Hepatocyte (in vitro differentiated cells): Measurements from ENCODE around the gene COX19. TPM values are rescaled to one million over a fixed set of nuclear protein-coding genes. Genes with fewer than 3 reads are reported as not detected.

Experiments used
- DNase-seq: peaks from one replicate; pipeline ENCODE4 v3.0.0-alpha.2; 2016; ENCODE audit warnings: low spot score
- H2AFZ ChIP-seq: fragments of 200-600 bp; sonication (generic); 2 replicates; pipeline ENCODE4 v1.6.0; 2016; ENCODE audit warnings: antibody characterized with exemption, mild to moderate bottlenecking
- H3K27ac ChIP-seq: fragments of 200-600 bp; sonication (generic); 2 replicates; pipeline ENCODE4 v1.5.1; 2016; ENCODE audit warnings: mild to moderate bottlenecking
- H3K27me3 ChIP-seq: fragments of 200-600 bp; sonication (generic); 2 replicates; pipeline ENCODE4 v1.6.1; 2016
- H3K36me3 ChIP-seq: fragments of 200-600 bp; sonication (generic); replicated peaks from 2 replicates; pipeline ENCODE4 v1.5.1; 2016; ENCODE audit warnings: low read depth; ENCODE audit not compliant: insufficient read depth
- H3K4me1 ChIP-seq: fragments of 200-600 bp; sonication (generic); 2 replicates; pipeline ENCODE4 v1.5.1; 2016; ENCODE audit warnings: mild to moderate bottlenecking, moderate library complexity; ENCODE audit not compliant: insufficient read depth
- H3K4me2 ChIP-seq: fragments of 200-600 bp; sonication (generic); 2 replicates; pipeline ENCODE4 v1.6.0; 2016
- H3K4me3 ChIP-seq: fragments of 200-600 bp; sonication (generic); 2 replicates; pipeline ENCODE4 v1.5.1; 2016; ENCODE audit warnings: mild to moderate bottlenecking
- H3K79me2 ChIP-seq: fragments of 200-600 bp; sonication (generic); 2 replicates; pipeline ENCODE4 v1.6.0; 2017; ENCODE audit warnings: mild to moderate bottlenecking
- H3K9me2 ChIP-seq: fragments of 200-600 bp; sonication (generic); replicated peaks from 2 replicates; pipeline ENCODE4 v1.6.0; 2017; ENCODE audit warnings: mild to moderate bottlenecking; ENCODE audit not compliant: insufficient read depth
- H3K9me3 ChIP-seq: fragments of 200-600 bp; sonication (generic); 2 replicates; pipeline ENCODE4 v1.5.1; 2016; ENCODE audit warnings: low read depth, mild to moderate bottlenecking
- H4K20me1 ChIP-seq: fragments of 200-600 bp; sonication (generic); 2 replicates; pipeline ENCODE4 v1.6.0; 2016; ENCODE audit warnings: mild to moderate bottlenecking; ENCODE audit not compliant: insufficient read depth, poor library complexity, severe bottlenecking
- EZH2 ChIP-seq: fragments of 200-600 bp; sonication (generic); IDR thresholded peaks from 2 replicates; pipeline ENCODE4 v1.6.1; 2016; ENCODE audit warnings: antibody characterized with exemption, mild to moderate bottlenecking, borderline replicate concordance
- EZH2phosphoT487 ChIP-seq: fragments of 200-600 bp; sonication (generic); IDR thresholded peaks from one replicate; pipeline ENCODE4 v1.6.1; 2018; ENCODE audit warnings: antibody characterized with exemption, mild to moderate bottlenecking, low read depth, moderate library complexity; ENCODE audit not compliant: unreplicated experiment, severe bottlenecking
- WGBS: methylation state at CpG from one replicate; pipeline ENCODE4 v1.1.6; 2016; ENCODE audit warnings: low lambda C conversion rate; ENCODE audit errors: missing lambda C conversion rate; 5-methylcytosine and 5-hydroxymethylcytosine counted together
- polyA plus RNA-seq: library from polyadenylated mRNA; unstranded; fragments of >200 nt; fragmentation: Nextera tagmentation; extraction: Ambion mirVana; gene quantifications from 2 replicates; pipeline ENCODE4 v1.2.1, GENCODE V29; 2016
- total RNA-seq: library from RNA; depleted of rRNA; stranded (reverse); fragments of >200 nt; gene quantifications from 2 replicates; pipeline ENCODE4 v1.2.3, GENCODE V29; 2014
- TF ChIP-seq, protein P1 (sequence below): fragments of 200-600 bp; sonication (generic); IDR thresholded peaks from 2 replicates; pipeline ENCODE4 v1.5.1; 2016; ENCODE audit warnings: antibody characterized with exemption, mild to moderate bottlenecking; ENCODE audit not compliant: poor library complexity

Gene COX19
- total and polyA plus RNA-seq, 2 experiments from 2014 or later = 11.6 to 18.9 TPM

DNA sequence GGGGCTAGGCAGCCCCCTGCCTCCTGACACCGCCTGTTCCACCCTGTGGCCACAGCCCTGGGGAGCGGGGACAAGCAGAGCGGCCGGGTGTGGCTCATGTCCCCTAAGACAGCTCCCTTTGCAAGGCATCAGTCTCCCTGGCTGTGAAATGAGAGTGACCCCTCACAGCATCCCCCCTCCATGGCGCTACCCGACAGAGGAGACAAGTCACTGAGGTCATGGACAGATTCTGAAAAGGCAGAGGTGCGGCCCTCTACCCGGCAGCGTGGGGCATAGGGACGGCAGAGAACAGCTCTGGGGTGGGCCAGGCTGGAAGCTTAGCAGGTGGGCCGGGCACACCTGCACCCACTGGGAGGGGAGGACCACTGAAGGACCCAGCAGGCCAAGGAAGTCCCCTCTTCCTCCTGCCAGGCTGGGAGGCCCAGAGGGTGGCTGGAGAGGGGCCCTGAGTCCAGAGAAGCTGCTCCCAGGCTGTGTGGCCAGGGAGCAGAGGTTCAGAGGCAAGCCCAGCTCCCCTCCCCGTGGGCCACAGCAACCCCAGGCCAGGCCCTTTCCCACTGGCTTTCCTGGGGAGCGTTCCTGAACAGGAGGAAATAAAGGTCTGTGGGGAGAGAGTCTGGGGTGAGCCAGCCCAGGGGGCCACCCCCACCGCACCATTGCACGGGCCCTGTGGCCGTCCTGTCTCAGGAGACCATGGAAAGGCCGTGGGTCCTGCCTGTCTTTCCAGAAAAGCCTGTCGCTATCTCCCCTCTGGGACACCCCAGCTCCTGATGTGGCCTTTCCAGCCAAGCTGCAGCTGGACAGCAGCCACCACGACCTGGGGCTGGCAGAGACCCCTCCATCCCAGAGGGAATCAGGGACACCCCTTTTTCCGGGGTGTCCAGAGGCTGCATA lies 22.6 kb downstream of the COX19 start:
- H3K9me3 ChIP-seq = no peaks in the 10 kb centered on the region
- WGBS = 87% methylated on average over 17 of the region's 20 CpGs
- no peaks in the 10 kb centered on the region for H3K9me2 ChIP-seq
- peak overlapping the region; percentile 70 for H3K27ac ChIP-seq
- H3K4me3 ChIP-seq = peak overlapping the region; percentile 38
- peaks cover 2% of the 10 kb centered on the region for H3K79me2 ChIP-seq
- no peaks in the 10 kb centered on the region for H4K20me1 ChIP-seq
- no peak for DNase-seq
- H3K36me3 ChIP-seq = no peaks in the 10 kb centered on the region
- H3K27me3 ChIP-seq = peaks cover 7% of the 10 kb centered on the region
- TF ChIP-seq, protein P1, sequence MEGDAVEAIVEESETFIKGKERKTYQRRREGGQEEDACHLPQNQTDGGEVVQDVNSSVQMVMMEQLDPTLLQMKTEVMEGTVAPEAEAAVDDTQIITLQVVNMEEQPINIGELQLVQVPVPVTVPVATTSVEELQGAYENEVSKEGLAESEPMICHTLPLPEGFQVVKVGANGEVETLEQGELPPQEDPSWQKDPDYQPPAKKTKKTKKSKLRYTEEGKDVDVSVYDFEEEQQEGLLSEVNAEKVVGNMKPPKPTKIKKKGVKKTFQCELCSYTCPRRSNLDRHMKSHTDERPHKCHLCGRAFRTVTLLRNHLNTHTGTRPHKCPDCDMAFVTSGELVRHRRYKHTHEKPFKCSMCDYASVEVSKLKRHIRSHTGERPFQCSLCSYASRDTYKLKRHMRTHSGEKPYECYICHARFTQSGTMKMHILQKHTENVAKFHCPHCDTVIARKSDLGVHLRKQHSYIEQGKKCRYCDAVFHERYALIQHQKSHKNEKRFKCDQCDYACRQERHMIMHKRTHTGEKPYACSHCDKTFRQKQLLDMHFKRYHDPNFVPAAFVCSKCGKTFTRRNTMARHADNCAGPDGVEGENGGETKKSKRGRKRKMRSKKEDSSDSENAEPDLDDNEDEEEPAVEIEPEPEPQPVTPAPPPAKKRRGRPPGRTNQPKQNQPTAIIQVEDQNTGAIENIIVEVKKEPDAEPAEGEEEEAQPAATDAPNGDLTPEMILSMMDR = no peak
- TF ChIP-seq EZH2 = no peak
- no peak for TF ChIP-seq EZH2phosphoT487
- H3K4me1 ChIP-seq = no peaks in the 10 kb centered on the region
- no peak overlapping the region for H2AFZ ChIP-seq
- peak overlapping the region; percentile 94 for H3K4me2 ChIP-seq

DNA sequence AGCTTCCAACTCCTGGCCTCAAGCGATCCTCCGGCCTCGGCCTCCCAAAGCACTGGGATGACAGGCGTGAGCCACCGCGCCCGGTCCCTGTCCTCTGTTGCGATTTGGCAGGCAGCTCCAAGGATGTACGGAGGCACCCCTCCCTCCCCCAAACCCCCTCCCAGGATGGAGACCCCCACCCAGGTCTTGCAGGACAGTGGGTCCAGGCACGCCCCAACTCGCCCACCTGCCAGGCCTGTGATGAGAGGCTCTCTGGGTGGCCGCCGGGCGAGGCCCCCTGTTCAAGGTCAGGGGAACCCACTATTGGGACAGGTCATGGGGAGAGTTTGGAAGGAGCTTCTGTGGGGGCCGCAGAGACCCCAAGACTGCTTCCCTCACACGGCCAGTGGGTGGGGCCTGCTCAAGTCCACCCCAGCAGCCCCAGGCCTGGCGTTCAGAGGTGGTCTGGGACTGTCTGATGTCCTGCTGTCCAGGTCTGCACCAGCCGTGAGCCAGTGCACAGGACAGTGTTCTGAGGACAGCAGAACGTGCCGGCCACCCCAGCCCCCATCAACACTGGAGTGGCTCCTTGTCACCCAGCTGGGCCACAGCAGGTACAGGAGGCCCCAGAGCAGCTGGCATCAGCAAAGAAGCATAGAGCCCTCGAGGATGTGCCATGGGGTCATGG lies 23.3 kb downstream of the COX19 start:
- H4K20me1 ChIP-seq = no peaks in the 10 kb centered on the region
- H3K27me3 ChIP-seq = peaks cover 7% of the 10 kb centered on the region
- no peaks in the 10 kb centered on the region for H3K9me2 ChIP-seq
- no peak overlapping the region for H3K27ac ChIP-seq
- no peak overlapping the region for H3K4me3 ChIP-seq
- H3K4me1 ChIP-seq = no peaks in the 10 kb centered on the region
- H2AFZ ChIP-seq = no peak overlapping the region
- no peak for DNase-seq
- no peaks in the 10 kb centered on the region for H3K36me3 ChIP-seq
- H3K9me3 ChIP-seq = no peaks in the 10 kb centered on the region
- peaks cover 2% of the 10 kb centered on the region for H3K79me2 ChIP-seq
- no peak overlapping the region for H3K4me2 ChIP-seq
- TF ChIP-seq EZH2 (no peak), EZH2phosphoT487 (no peak)
- TF ChIP-seq, protein P1 = no peak
- 92% methylated on average over 17 of the region's 21 CpGs for WGBS

- H3K27me3 ChIP-seq = peaks cover 7% of the 10 kb centered on the region
- H3K9me3 ChIP-seq = no peaks in the 10 kb centered on the region
- H2AFZ ChIP-seq = no peak overlapping the region
- H3K27ac ChIP-seq = no peak overlapping the region
- no peaks in the 10 kb centered on the region for H3K9me2 ChIP-seq
- H4K20me1 ChIP-seq = no peaks in the 10 kb centered on the region
- no peak overlapping the region for H3K4me3 ChIP-seq
- peaks cover 8% of the 10 kb centered on the region for H3K79me2 ChIP-seq
- no peaks in the 10 kb centered on the region for H3K36me3 ChIP-seq
- peaks cover 19% of the 10 kb centered on the region for H3K4me1 ChIP-seq
- no peak for DNase-seq
- TF ChIP-seq EZH2 = no peak
- no peak for TF ChIP-seq EZH2phosphoT487
- TF ChIP-seq, protein P1 = no peak
- WGBS = 90% methylated on average over 28 of the region's 28 CpGs
- no peak overlapping the region for H3K4me2 ChIP-seq
Observed at GRCh38 chr7:949021-949934, 26.1 kb downstream of the COX19 start.
